ENCODE measurements around the gene STIMATE. TPM values are rescaled to one million over a fixed set of nuclear protein-coding genes. Genes with fewer than 3 reads are reported as not detected.

The STIMATE gene
- total and polyA plus RNA-seq, 10 donors = 4.0 to 65.6 (median 34.0) TPM

DNA sequence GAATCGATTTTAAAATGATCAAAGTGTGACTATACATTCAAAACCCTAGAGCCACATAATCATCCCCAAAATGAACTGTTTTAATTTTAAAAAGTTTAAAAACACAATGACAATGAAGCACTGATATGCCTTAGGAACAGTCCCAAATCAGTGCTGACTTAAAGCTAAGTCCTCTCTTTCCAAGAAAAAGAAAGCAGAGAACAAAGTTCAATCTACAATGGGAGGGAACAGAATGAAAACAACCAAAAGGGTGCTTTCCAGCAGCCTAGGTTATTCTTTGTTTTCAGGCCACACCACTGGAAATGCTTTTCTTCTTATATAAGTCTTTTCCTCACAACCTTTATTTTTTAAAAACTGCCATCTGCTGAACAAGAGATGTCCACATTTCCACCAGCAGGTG is 7.2 kb upstream of the STIMATE start:
- Histone ChIP-seq H3K27me3 (replicated peaks in 1 of 7) (no peaks in the 10 kb centered on the region), H3K27ac (no peak overlapping the region), H3K9me3 (no peaks in the 10 kb centered on the region), H3K4me1 (no peaks in the 10 kb centered on the region), H3K36me3 (peaks cover 0 to 66% (median 26%) of the 10 kb centered on the region in 6 donors), H3K4me3 (no peak overlapping the region)
- 91 to 97% (median 93%) methylated on average over 1 of the region's 1 CpG for WGBS, 5 donors
- TF ChIP-seq, protein P1, sequence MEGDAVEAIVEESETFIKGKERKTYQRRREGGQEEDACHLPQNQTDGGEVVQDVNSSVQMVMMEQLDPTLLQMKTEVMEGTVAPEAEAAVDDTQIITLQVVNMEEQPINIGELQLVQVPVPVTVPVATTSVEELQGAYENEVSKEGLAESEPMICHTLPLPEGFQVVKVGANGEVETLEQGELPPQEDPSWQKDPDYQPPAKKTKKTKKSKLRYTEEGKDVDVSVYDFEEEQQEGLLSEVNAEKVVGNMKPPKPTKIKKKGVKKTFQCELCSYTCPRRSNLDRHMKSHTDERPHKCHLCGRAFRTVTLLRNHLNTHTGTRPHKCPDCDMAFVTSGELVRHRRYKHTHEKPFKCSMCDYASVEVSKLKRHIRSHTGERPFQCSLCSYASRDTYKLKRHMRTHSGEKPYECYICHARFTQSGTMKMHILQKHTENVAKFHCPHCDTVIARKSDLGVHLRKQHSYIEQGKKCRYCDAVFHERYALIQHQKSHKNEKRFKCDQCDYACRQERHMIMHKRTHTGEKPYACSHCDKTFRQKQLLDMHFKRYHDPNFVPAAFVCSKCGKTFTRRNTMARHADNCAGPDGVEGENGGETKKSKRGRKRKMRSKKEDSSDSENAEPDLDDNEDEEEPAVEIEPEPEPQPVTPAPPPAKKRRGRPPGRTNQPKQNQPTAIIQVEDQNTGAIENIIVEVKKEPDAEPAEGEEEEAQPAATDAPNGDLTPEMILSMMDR (IDR thresholded peaks at IDR 0.05 in 8 of 11, conservative IDR thresholded peaks at IDR 0.05 in 3 of 11) = no peak
- TF ChIP-seq POLR2A (IDR thresholded peaks at IDR 0.05) (no peak), POLR2AphosphoS5 (IDR thresholded peaks at IDR 0.05) (no peak)
- intact Hi-C loops (cut with DNase I; ENCODE audit: low total_unique reads) = no loop called here
- DNase-seq = no peak

DNA sequence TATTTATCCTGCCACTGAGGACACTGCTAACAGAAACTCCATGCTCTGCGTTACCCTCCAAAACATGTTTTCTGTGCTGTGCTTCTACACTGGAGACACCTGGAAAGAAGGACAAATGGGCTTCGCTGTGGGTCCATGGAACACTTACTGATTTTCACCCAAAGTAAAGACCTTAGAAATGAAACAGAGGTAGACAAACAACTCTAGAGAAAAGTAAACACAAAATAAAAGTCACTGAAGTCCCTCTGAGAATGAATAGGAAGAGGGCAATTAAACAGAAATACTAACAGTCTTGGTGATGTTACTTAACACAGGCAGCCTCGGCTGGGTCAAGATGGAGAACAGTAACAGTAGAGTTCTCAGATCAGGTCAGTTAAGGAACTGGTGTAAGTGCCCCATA is 6.7 kb upstream of the STIMATE start:
- H3K27ac ChIP-seq = no peak overlapping the region
- H3K4me1 ChIP-seq = no peaks in the 10 kb centered on the region
- peaks cover 0 to 66% (median 26%) of the 10 kb centered on the region in 6 donors for H3K36me3 ChIP-seq
- intact Hi-C loops (cut with DNase I; ENCODE audit: low total_unique reads) = no loop called here
- no peak for TF ChIP-seq POLR2AphosphoS5 (IDR thresholded peaks at IDR 0.05)
- TF ChIP-seq POLR2A (IDR thresholded peaks at IDR 0.05) = no peak
- TF ChIP-seq, protein P1 (IDR thresholded peaks at IDR 0.05 in 8 of 11, conservative IDR thresholded peaks at IDR 0.05 in 3 of 11) = no peak
- no peak overlapping the region for H3K4me3 ChIP-seq
- DNase-seq = no peak
- H3K9me3 ChIP-seq = no peaks in the 10 kb centered on the region
- WGBS, 5 donors = 92 to 95% (median 93%) methylated on average over 3 of the region's 3 CpGs
- no peaks in the 10 kb centered on the region for H3K27me3 ChIP-seq (replicated peaks in 1 of 7)

DNA sequence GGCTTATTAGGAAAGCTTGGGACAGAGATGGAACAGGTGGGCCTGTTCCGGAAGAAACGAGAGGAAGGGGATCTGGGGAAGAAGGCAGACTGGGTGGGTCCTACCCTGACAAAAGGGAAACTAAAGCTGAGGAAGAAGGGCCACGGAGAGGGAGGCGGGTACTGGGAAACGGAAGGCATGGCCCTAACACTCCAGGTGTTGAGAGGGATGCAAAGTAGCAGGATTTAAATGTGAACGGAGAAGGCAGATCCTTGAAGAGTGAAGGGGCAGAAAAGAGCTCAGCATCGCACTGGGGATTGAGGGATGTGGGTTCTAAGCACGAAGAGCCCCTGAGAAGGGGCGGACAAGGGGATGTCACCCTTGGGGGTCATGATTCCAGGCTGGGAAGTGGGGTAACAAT is 735 bp downstream of the STIMATE start:
- Histone ChIP-seq H3K4me3 (peak overlapping the region; percentile 73 to 96 (median 85)), H3K27me3 (replicated peaks in 1 of 7) (no peaks in the 10 kb centered on the region), H3K27ac (peak overlapping the region in 7 of 8 donors; percentile 67 to 88 (median 76)), H3K9me3 (no peaks in the 10 kb centered on the region), H3K4me1 (peaks cover 6 to 63% (median 56%) of the 10 kb centered on the region in 6 donors), H3K36me3 (peaks cover 0 to 11% (median 0%) of the 10 kb centered on the region in 6 donors)
- DNase-seq = no peak
- intact Hi-C loops (cut with DNase I; ENCODE audit: low total_unique reads) = no loop called here
- no peak for TF ChIP-seq POLR2A (IDR thresholded peaks at IDR 0.05)
- TF ChIP-seq POLR2AphosphoS5 (IDR thresholded peaks at IDR 0.05) = no peak
- TF ChIP-seq, protein P1 (IDR thresholded peaks at IDR 0.05 in 8 of 11, conservative IDR thresholded peaks at IDR 0.05 in 3 of 11) = no peak
- WGBS, 5 donors = 5 to 11% (median 8%) methylated on average over 9 of the region's 9 CpGs

DNA sequence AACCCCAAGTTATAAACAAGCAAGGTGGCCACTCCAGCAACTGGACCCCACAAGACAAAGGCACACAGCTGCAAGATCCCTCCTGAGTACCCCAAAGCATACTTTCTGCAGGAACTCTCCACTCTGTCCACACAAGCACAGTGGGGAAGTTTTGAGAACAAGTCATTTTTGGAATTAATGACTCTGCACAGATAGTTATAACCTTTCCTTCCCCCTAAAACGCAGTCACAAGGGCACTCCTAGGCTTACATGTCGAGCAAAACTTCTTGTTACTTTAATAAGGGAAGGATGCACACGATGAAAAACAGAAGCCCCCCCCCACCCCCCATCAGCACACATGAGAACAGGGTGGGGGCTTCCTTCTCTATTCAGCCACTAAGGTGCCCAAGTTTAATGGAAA is 1.2 kb downstream of the STIMATE start:
- intact Hi-C loops (cut with DNase I; ENCODE audit: low total_unique reads) = no loop called here

More for the DNA sequence above, 1.2 kb downstream of the STIMATE start:
- Histone ChIP-seq H3K36me3 (peaks cover 0 to 13% (median 0%) of the 10 kb centered on the region in 6 donors), H3K27ac (peak overlapping the region in 5 of 8 donors; percentile 71 to 88 (median 85)), H3K4me3 (peak overlapping the region in 7 of 8 donors; percentile 73 to 96 (median 88)), H3K27me3 (replicated peaks in 1 of 7) (no peaks in the 10 kb centered on the region), H3K4me1 (peaks cover 6 to 68% (median 61%) of the 10 kb centered on the region in 6 donors), H3K9me3 (no peaks in the 10 kb centered on the region)
- DNase-seq = no peak
- WGBS, 5 donors = 7 to 19% (median 11%) methylated on average over 3 of the region's 3 CpGs
- TF ChIP-seq POLR2A (IDR thresholded peaks at IDR 0.05) (no peak), POLR2AphosphoS5 (IDR thresholded peaks at IDR 0.05) (no peak)
- TF ChIP-seq, protein P1 (IDR thresholded peaks at IDR 0.05 in 8 of 11, conservative IDR thresholded peaks at IDR 0.05 in 3 of 11) = no peak

Measured in spleen (tissue), 11 donors.